ENCODE results near the gene CYSTM1.

The CYSTM1 gene

DNA sequence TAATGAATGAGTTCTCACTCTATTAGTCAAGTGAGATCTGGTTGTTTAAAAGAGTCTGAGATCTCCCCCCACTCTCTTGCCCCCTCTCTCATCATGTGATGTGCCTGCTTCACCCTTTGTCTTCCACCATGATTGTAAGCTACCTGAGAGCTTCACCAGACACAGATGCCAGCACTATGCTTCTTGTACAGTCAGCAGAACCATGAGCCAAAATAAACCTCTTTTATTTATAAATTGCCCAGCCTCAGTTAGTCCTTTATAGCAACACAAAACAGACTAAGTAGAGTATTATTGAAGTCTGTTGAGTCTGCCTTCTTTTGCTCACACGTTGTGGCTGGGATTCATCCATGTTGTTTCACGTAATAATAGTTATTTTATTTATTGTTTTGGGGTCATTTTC lies 14.3 kb downstream of the CYSTM1 start:
- Histone ChIP-seq H3K9me3 (no peaks in the 10 kb centered on the region), H3K4me1 (ENCODE audit: control insufficient read depth in 1 of 2, insufficient read depth in 1 of 2, low read depth in 1 of 2, low read length in 1 of 2) (peaks cover 19 to 21% of the 10 kb centered on the region in 2 experiments), H3K27ac (no peak overlapping the region), H3K27me3 (no peaks in the 10 kb centered on the region), H3K36me3 (peaks cover 4% of the 10 kb centered on the region), H3K4me3 (ENCODE audit: low read depth in 1 of 2, low read length in 1 of 2) (no peak overlapping the region)
- TF ChIP-seq, protein P1, sequence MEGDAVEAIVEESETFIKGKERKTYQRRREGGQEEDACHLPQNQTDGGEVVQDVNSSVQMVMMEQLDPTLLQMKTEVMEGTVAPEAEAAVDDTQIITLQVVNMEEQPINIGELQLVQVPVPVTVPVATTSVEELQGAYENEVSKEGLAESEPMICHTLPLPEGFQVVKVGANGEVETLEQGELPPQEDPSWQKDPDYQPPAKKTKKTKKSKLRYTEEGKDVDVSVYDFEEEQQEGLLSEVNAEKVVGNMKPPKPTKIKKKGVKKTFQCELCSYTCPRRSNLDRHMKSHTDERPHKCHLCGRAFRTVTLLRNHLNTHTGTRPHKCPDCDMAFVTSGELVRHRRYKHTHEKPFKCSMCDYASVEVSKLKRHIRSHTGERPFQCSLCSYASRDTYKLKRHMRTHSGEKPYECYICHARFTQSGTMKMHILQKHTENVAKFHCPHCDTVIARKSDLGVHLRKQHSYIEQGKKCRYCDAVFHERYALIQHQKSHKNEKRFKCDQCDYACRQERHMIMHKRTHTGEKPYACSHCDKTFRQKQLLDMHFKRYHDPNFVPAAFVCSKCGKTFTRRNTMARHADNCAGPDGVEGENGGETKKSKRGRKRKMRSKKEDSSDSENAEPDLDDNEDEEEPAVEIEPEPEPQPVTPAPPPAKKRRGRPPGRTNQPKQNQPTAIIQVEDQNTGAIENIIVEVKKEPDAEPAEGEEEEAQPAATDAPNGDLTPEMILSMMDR (IDR thresholded peaks at IDR 0.05): no peak

DNA sequence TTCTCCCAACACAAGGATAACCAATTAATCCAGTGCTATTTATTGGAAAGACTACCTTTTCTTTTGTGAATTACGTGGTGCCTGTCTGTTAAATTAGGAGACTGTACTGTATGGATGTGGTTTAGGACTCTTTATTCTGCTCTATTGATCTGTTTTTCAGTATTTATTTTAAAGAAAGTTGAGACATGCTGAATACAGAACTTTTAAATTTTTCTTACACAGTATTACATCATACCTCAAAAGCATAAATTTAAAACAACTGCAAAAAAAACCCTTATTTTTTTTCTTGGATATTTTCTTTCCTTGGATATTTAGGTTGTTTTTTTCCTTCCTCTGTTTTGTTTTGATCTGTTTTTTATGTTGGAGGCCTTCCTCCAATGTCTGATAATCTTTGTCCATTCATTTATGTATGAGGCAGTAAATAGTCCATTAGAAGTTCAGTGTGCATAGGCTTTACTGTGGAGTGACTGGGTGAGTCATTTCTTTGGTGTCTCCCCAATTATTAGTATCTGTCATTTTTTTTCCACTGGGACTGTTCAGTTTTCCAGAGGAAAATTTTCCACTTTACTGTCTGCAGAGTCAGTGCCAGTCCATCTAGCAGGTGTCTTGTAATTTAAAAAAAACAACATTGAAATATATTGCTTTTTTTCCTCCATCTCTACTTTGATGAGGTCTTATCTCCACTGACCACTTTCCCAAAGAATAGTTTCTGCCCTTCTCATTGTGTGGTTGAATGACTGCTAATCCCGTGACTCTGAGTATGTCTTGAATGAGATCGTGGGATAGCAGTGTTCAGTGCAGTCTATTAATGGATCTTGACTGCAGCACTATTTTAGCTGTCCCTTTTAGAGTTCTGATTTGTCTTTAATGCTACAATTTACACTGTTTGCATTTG lies 15.2 kb downstream of the CYSTM1 start:
- H3K4me1 ChIP-seq (ENCODE audit: control insufficient read depth in 1 of 2, insufficient read depth in 1 of 2, low read depth in 1 of 2, low read length in 1 of 2): peaks cover 16 to 21% of the 10 kb centered on the region in 2 experiments
- H3K27ac ChIP-seq: no peak overlapping the region
- no peak overlapping the region for H3K4me3 ChIP-seq (ENCODE audit: low read depth in 1 of 2, low read length in 1 of 2)
- TF ChIP-seq, protein P1 (IDR thresholded peaks at IDR 0.05): no peak
- no peaks in the 10 kb centered on the region for H3K27me3 ChIP-seq
- H3K9me3 ChIP-seq: no peaks in the 10 kb centered on the region
- peaks cover 10% of the 10 kb centered on the region for H3K36me3 ChIP-seq

DNA sequence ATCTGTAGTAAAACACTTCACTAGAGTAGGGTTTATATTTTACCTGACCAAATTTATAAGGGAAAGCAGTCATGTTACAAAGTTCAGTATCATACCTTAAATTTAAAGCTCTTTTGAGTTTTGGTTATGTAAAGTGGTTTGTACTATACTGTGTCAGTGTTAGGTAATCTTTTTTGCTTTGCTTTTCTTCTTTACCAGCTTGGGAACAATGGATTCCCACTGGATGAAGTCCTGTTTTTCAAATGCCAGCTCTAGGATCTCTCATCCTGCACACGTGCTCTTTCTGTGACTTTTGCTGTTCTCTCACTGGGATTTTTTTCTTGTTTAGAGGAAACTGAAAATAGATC lies 15.9 kb downstream of the CYSTM1 start:
- Histone ChIP-seq H3K4me1 (ENCODE audit: control insufficient read depth in 1 of 2, insufficient read depth in 1 of 2, low read depth in 1 of 2, low read length in 1 of 2) (peaks cover 10 to 14% of the 10 kb centered on the region in 2 experiments), H3K27me3 (no peaks in the 10 kb centered on the region), H3K27ac (no peak overlapping the region), H3K36me3 (peaks cover 10% of the 10 kb centered on the region), H3K4me3 (ENCODE audit: low read depth in 1 of 2, low read length in 1 of 2) (no peak overlapping the region), H3K9me3 (no peaks in the 10 kb centered on the region)
- TF ChIP-seq, protein P1 (IDR thresholded peaks at IDR 0.05): no peak

DNA sequence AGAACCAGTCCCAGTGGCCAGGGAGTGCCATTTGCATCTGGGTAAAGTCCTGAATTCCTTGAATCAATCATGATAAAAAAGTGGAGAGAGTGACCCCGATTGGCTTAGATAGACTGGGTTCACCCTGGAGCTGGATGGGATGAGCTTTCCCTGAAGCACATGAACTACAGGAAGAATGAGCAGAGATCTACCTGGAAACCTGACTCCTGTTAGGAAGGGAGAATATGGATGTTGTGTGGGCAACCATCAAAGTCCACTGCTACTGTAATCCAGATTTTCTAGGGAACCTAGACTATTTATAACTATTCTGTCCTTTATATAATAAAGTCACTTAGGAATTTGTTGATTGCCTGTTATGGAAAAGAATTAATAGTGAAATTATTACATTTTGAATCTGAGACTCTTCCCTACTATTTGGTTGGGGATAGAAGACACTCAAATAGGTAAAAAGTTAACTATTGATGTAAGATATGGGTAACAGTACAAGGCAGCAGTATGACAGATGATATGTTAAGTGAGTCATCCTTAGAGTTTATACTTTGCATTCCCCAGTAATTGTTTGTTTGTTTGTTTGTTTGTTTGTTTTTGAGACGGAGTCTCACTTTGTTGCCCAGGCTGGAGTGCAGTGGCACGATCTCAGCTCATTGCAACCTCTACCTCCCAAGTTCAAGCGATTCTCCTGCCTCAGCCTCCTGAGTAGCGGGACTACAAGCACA lies 17.9 kb downstream of the CYSTM1 start:
- no peak overlapping the region for H3K27ac ChIP-seq
- no peaks in the 10 kb centered on the region for H3K9me3 ChIP-seq
- TF ChIP-seq, protein P1 (IDR thresholded peaks at IDR 0.05): no peak
- peaks cover 19 to 21% of the 10 kb centered on the region in 2 experiments for H3K4me1 ChIP-seq (ENCODE audit: control insufficient read depth in 1 of 2, insufficient read depth in 1 of 2, low read depth in 1 of 2, low read length in 1 of 2)
- H3K4me3 ChIP-seq (ENCODE audit: low read depth in 1 of 2, low read length in 1 of 2): no peak overlapping the region
- no peaks in the 10 kb centered on the region for H3K27me3 ChIP-seq
- H3K36me3 ChIP-seq: peaks cover 10% of the 10 kb centered on the region

DNA sequence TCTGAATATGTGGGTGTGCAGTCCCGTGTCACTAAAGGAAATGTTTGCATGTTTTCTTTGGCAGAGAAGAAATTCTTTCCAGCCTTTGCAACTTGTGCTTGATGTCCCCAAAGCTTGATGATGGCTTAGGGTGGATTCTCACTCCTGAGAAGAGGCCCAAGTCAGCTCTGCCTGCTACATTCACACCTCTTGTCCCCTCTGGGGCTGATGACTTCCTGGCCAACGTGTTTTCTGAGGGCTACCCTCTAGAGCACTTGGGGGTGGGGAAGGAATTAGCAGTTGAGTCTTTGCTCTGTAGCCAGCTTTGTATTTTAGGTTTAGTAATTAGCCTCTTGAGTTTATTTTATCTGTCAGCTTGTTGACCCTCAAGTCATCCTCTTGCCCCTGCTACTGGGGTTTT lies 19.7 kb downstream of the CYSTM1 start:
- H3K27ac ChIP-seq: no peak overlapping the region
- no peaks in the 10 kb centered on the region for H3K27me3 ChIP-seq
- TF ChIP-seq, protein P1 (IDR thresholded peaks at IDR 0.05): no peak
- peaks cover 31 to 38% of the 10 kb centered on the region in 2 experiments for H3K4me1 ChIP-seq (ENCODE audit: control insufficient read depth in 1 of 2, insufficient read depth in 1 of 2, low read depth in 1 of 2, low read length in 1 of 2)
- H3K4me3 ChIP-seq (ENCODE audit: low read depth in 1 of 2, low read length in 1 of 2): no peak overlapping the region
- H3K36me3 ChIP-seq: peaks cover 17% of the 10 kb centered on the region
- H3K9me3 ChIP-seq: no peaks in the 10 kb centered on the region

Measured in neutrophil (primary cell).